ENCODE results near the gene CPVL.
A peak's percentile ranks its signal among the peaks of the same experiment; 100 is the strongest.

Gene CPVL

GRCh38 chr7:28999427-28999826 lies 146.9 kb downstream of the CPVL start:
- DNase-seq = no peak

GRCh38 chr7:28998105-28998504 lies 148.2 kb downstream of the CPVL start:
- no peak for DNase-seq

GRCh38 chr7:28996836-28997235 lies 149.5 kb downstream of the CPVL start:
- DNase-seq = peak; percentile 62

GRCh38 chr7:28993371-28993770 lies 153.0 kb downstream of the CPVL start:
- DNase-seq = no peak

GRCh38 chr7:28992798-28993197 lies 153.5 kb downstream of the CPVL start:
- no peak for DNase-seq

- DNase-seq = peak; percentile 91
These were observed 156.0 kb downstream of the CPVL start for GRCh38 chr7:28990200-28990960.

GRCh38 chr7:28989211-28989980 lies 156.9 kb downstream of the CPVL start:
- DNase-seq = no peak

GRCh38 chr7:28988810-28989209 lies 157.5 kb downstream of the CPVL start:
- DNase-seq = peak; percentile 100

- peak; percentile 30 for DNase-seq
These were observed 158.2 kb downstream of the CPVL start for GRCh38 chr7:28988091-28988490.

GRCh38 chr7:28986765-28987110 lies 159.6 kb downstream of the CPVL start:
- DNase-seq = peak; percentile 88

- DNase-seq = no peak
These were observed 160.1 kb downstream of the CPVL start for GRCh38 chr7:28986028-28986764.

- DNase-seq = peak; percentile 94
These were observed 161.7 kb downstream of the CPVL start for GRCh38 chr7:28984631-28985030.

- no peak for DNase-seq
These were observed 162.1 kb downstream of the CPVL start for GRCh38 chr7:28984217-28984616.

- DNase-seq = no peak
These were observed 162.7 kb downstream of the CPVL start for GRCh38 chr7:28983396-28984190.

- no peak for DNase-seq
These were observed 165.2 kb downstream of the CPVL start for GRCh38 chr7:28981161-28981465.

GRCh38 chr7:28980451-28981160 lies 165.7 kb downstream of the CPVL start:
- peak; percentile 81 for DNase-seq

GRCh38 chr7:28979776-28980175 lies 166.6 kb downstream of the CPVL start:
- DNase-seq = no peak

- DNase-seq = peak; percentile 11
These were observed 168.5 kb downstream of the CPVL start for GRCh38 chr7:28977881-28978280.

- DNase-seq = peak; percentile 30
These were observed 170.3 kb downstream of the CPVL start for GRCh38 chr7:28976022-28976421.

GRCh38 chr7:28973591-28973990 lies 172.7 kb downstream of the CPVL start:
- no peak for DNase-seq

GRCh38 chr7:28964056-28964455 lies 182.3 kb downstream of the CPVL start:
- no peak for DNase-seq

- no peak for DNase-seq
These were observed 184.4 kb downstream of the CPVL start for GRCh38 chr7:28961972-28962371.
